Upper lobe of left lung (tissue), 4 donors: ENCODE measurements around the gene ABCA13.

Source experiments
- POLR2AphosphoS5 ChIP-seq, 2 donors: sonication (generic); formaldehyde crosslinking; IDR thresholded peaks; one replicate each; pipeline ENCODE4 v1.5.1; 2017; ENCODE audit warnings: antibody characterized with exemption in 2 of 2
- TF ChIP-seq, protein P1 (sequence below), 6 experiments: fragments of 450-650 bp in 4 of 6; fragments of 200-600 bp in 2 of 6; sonication (generic) in 2 of 6; IDR thresholded peaks; one replicate each; pipeline ENCODE4 v1.5.1; 2016 to 2019; ENCODE audit warnings: antibody characterized with exemption in 6 of 6

DNA sequence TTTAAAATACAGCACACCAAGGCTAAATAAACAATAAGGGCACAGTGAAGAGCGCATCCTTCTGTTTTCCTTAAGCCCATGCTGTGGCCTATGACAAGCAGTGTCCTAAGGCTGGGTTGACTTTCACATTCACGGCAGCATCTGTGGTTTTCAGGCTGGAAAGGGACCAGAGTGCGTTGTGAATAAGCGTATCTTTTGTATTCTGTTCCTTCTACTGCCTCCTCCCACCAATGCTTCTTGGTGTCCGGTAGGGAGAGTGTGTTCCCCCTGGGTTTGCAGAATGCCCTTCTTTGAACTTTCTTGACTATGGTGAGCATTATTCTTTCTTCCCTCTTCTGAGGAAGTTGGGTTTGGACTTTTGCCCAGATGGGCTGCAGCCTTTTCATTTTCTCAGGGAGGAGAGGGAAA lies 73.6 kb downstream of the ABCA13 start:
- TF ChIP-seq, protein P1, sequence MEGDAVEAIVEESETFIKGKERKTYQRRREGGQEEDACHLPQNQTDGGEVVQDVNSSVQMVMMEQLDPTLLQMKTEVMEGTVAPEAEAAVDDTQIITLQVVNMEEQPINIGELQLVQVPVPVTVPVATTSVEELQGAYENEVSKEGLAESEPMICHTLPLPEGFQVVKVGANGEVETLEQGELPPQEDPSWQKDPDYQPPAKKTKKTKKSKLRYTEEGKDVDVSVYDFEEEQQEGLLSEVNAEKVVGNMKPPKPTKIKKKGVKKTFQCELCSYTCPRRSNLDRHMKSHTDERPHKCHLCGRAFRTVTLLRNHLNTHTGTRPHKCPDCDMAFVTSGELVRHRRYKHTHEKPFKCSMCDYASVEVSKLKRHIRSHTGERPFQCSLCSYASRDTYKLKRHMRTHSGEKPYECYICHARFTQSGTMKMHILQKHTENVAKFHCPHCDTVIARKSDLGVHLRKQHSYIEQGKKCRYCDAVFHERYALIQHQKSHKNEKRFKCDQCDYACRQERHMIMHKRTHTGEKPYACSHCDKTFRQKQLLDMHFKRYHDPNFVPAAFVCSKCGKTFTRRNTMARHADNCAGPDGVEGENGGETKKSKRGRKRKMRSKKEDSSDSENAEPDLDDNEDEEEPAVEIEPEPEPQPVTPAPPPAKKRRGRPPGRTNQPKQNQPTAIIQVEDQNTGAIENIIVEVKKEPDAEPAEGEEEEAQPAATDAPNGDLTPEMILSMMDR (IDR thresholded peaks at IDR 0.05): no peak
- TF ChIP-seq POLR2AphosphoS5 (IDR thresholded peaks at IDR 0.05): no peak
